GM18508 (cell line): ENCODE measurements around the gene GFER.
"Not testable (repeated sequence)": the region's sequence is repeated elsewhere in the genome, so short reads cannot be mapped to it uniquely, and the experiment has no call there.

ENCODE experiments used
- ATAC-seq: cut with Tn5 transposase; IDR thresholded peaks from one replicate; pipeline ENCODE4 v1.9.1; 2021; ENCODE audit warnings: moderate number of reproducible peaks; ENCODE audit not compliant: insufficient read depth, unreplicated experiment

Gene GFER

DNA sequence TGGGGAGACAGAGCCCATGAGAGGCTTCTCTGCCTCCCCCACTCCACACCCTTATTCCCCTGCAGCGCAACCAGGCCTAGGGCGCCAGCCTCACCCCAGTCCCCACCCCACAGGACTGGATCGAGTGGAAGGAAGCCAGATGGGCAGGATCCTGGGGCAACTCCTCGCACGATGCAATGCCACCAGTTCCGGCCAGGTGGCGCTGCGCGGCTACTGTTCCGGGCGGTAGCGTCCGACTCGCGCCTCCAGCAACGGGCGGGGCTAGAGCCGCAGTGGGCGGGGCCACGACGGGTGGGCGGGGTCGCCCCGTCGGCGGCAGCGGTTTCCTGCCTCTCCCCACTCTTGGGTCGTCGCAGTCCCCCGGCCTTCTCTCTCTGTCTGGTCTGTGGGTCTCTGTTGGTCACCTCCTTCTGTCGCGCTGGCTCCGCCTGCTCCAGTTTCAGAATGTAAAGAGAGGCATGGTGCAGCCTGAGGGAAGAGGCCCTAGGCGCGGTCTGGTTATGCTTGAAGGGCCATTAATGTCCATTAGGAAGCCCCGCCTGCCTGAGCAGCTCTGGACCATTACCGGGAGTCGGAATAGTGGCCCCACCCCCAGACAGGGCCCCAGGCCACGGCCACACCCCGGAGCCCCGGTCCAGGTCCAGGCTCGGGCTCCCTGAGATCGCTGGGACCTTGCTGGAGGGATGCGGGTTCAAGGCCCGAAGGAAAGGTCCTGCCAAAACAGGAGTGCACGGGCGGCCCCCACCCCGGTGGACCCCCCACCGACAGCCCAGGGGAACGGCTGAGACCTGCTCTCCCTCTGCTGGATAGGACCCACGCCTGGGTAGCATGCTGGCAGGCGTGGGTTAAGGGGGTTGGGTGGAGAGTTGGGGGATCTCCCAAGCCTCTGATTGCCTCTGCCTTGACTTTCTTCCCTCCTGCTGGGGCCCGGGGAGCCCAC, 39.4 kb downstream of the GFER start:
- no peak for ATAC-seq

- ATAC-seq: no peak
Observed at GRCh38 chr16:2024032-2024420, 40.0 kb downstream of the GFER start.

- no peak for ATAC-seq
Observed at GRCh38 chr16:2025251-2025650, 41.3 kb downstream of the GFER start.

DNA sequence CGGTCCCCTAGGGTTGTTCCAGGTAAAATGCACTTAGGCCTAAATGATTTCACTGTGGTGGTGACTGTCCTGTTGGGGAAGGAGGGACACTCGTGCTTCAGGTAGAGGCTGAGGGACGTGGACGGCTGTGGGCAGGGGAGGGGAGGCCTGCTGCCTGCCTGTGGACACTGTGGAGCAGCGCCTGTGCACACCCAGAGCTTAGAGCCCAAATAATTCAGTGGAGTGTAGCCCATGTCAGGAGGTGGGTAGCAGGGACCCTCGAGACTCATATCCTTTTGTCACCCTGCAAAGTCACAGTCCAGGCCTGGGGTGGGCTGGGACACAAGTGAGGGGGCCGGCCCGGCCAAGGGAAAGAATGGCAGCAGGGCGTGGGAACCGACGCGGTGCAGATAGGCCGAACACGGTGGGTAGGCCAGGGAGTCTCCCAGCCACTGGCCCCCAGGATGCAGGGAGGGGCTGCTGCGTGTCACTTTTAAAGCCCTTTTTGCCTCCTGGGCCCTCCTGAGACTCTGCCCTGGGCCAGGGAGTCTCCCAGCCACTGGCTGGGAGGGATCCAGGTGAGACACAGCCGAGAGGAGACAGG, 42.0 kb downstream of the GFER start:
- no peak for ATAC-seq

- no peak for ATAC-seq
Observed at GRCh38 chr16:2026461-2027023, 42.5 kb downstream of the GFER start, which contains the start of gene NHERF2. Gene NHERF2, plus strand, starts transcription at chr16:2026902. Its CDS starts 104 bp downstream, at chr16:2027006.

- no peak for ATAC-seq
Observed at GRCh38 chr16:2027024-2028010, 43.3 kb downstream of the GFER start.

GRCh38 chr16:2028146-2028545, 44.2 kb downstream of the GFER start:
- ATAC-seq: no peak

DNA sequence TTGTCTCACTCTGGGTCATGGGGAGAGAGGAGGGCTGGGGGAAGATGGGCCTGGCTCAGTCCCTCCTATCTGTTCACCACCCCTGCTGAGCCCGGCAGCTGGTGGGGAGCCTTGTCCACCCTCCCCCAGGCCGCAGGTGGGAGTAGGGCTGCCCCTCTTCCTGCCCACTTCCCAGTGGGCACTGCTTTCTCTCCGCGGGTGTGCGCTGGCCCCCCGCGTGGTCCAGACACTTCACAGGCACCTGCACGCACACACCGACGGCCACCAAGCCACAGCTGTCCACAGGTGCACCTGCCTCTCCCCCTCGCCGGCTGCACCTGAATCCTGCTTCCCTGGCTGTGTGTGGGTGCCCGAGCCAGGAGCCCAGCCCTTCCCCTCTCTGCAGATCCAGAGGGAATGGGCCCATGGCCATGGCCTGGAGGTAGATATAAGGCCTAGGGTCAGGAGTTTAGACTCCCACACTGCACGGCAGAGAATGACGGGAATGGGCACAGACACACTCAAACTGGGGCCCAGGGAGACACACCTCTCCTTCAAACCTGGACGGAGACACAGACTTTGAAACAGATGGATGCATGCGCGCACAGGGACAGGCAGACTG, 44.7 kb downstream of the GFER start:
- ATAC-seq: no peak

- ATAC-seq: no peak
Observed at GRCh38 chr16:2029350-2029749, 45.4 kb downstream of the GFER start.

DNA sequence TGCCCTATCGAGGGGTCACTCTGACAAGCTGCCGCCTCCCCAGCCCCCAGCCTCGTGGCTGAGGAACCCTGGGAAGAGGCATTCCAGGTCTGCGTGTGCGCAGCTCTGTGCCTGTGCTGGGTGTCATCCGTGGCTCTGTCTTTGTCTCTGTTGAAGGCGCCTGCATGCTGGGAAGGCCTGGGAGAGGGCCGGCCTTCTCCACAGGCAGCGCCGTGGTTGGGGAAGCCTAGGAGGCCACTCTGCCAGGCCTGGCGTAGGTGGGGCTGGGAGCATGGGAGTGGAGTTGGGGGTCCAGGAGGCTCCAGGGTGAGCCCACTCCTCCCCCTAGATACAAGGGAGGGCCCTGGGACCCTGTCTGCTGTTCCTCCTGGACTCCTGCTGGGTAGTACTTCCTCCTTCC, 46.0 kb downstream of the GFER start:
- no peak for ATAC-seq

- ATAC-seq: no peak
Observed at GRCh38 chr16:2031081-2031577, 47.1 kb downstream of the GFER start.

DNA sequence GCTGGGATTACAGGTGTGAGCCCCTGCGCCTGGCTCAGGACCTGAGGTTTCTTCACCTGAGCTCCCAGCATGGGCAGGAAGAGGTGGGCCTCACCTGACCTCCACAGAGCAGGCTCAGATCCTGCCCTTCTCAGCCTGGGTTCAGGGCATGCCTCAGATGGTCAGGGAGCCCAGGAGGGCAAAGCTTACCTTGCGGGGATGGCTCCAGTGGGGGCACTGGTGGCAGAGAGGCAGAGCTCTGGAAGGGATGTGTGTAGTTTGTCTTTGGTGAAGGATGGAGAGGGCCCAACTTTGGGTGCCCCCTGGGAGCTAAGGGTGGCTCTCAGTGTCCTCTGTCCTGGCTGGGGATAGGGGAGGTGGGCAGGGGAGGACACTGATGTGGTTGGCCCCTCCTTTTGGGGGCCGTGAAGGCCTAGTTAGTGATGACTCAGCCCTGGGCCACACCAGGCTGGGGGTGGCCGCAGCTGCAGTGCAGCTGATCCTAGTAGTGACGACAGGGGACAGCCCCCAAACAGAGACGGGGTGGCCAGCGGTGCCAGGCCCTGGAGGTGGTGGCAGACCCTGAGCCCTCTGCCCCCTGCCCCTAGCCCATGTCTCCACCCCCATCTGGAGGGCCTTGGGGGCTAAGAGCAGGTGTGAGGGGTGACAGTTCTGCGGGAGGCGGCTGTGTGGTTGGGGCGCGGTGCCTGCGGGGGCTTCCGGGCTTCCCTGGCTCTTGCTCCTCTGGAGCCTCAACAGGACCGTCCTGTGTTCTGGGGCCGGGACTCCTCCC, 48.5 kb downstream of the GFER start:
- ATAC-seq: no peak

DNA sequence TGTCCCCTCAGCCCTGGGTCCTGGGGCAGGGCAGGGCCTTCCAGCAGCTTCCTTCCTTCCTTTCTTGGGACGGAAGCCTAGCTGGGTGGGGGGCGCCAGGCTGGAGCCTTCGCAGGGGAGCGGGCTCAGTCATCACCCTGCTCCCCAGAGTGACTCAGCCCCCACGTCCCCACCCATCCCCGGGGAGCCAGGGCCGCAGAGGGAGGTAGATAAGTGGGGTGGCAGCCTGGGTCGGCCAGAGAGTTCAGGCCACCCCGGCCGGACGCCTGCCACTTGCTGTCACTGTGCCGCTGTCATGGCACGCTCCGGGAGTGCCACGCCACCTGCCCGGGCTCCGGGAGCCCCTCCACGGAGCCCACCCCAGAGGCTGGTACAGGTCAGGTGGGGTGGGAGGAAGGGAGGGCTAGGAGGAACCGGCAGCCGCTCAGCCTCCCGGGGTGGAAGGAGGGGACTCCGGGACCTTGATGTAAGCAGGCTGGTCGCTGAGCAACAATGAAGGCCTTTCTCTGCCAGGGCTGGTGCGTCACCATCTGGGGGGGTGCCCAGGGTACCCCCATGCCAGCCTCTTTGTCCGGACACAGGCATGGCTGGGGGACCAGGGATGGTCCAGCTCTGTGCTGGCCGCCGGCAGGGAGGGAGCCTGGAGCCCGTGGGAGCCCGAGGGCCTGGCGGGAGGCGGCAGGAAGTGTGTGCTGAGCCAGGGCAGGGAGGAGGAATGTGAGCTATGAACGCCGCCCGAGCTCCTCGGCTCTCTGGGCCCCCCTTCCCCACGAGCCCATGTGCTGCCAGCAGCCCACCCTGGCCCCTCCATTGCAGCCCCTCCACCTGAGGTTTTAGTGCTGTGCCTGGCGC, 49.3 kb downstream of the GFER start:
- no peak for ATAC-seq

DNA sequence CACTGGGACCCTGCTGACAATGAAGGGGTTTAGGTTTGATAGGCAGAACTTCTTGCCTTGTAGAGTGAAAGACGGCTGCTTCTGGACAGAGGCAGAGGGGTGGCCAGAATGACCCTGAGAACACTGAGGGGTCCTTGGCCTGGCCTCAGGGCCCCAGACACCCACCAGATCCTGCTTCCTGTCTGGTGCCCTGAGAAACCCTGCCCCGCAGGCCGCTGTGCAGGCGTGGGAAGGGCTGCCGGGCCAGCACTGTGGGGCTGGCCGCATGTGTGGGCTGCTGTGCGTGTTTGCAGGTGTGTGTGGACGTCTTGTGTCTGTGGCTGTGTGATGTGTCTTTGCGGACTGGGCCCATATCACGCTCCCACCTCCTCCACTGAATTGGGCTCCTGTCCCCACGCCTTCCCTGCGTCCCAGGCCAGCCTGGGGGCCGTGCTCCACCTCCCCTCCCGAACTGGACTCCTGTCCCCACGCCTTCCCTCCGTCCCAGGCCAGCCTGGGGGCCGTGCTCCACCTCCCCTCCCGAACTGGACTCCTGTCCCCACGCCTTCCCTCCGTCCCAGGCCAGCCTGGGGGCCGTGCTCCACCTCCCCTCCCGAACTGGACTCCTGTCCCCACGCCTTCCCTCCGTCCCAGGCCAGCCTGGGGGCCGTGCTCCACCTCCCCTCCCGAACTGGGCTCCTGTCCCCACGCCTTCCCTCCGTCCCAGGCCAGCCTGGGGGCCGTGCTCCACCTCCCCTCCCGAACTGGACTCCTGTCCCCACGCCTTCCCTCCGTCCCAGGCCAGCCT, 50.1 kb downstream of the GFER start:
- ATAC-seq: not testable (repeated sequence)

GRCh38 chr16:2034696-2035430, 50.9 kb downstream of the GFER start:
- ATAC-seq: no peak

- no peak for ATAC-seq
Observed at GRCh38 chr16:2035431-2036199, 51.6 kb downstream of the GFER start.
